ENCODE measurements around the gene HEXA.

- TF ChIP-seq CTCF (IDR thresholded peaks at IDR 0.05; ENCODE audit: low read length) (no peak), EZH2 (IDR thresholded peaks at IDR 0.05; ENCODE audit: borderline replicate concordance, low read length) (no peak)
Measured at GRCh38 chr15:72358650-72359171, 17.1 kb downstream of the HEXA start.

All from OCI-LY1 (cell line).